GM23338 (cell line): ENCODE measurements around the gene EHD1.

Experiments used
- EZH2phosphoT487 ChIP-seq: fragments of 200-600 bp; sonication (generic); IDR thresholded peaks from one replicate; pipeline ENCODE4 v1.8.1; 2018; ENCODE audit warnings: antibody characterized with exemption; ENCODE audit not compliant: unreplicated experiment
- POLR2AphosphoS5 ChIP-seq: IDR thresholded peaks from 2 replicates; pipeline ENCODE4 v1.6.1; 2016; ENCODE audit warnings: antibody characterized with exemption, low read depth
- TF ChIP-seq, protein P1 (sequence below), 2 experiments: fragments of 200-600 bp in 1 of 2; sonication (generic) in 1 of 2; conservative IDR thresholded peaks; 2 replicates each; pipeline versions ENCODE4 v1.5.1 to v1.6.1; 2016 to 2017; ENCODE audit warnings: antibody characterized with exemption in 2 of 2, low read depth in 2 of 2, mild to moderate bottlenecking in 2 of 2, moderate library complexity in 1 of 2

DNA sequence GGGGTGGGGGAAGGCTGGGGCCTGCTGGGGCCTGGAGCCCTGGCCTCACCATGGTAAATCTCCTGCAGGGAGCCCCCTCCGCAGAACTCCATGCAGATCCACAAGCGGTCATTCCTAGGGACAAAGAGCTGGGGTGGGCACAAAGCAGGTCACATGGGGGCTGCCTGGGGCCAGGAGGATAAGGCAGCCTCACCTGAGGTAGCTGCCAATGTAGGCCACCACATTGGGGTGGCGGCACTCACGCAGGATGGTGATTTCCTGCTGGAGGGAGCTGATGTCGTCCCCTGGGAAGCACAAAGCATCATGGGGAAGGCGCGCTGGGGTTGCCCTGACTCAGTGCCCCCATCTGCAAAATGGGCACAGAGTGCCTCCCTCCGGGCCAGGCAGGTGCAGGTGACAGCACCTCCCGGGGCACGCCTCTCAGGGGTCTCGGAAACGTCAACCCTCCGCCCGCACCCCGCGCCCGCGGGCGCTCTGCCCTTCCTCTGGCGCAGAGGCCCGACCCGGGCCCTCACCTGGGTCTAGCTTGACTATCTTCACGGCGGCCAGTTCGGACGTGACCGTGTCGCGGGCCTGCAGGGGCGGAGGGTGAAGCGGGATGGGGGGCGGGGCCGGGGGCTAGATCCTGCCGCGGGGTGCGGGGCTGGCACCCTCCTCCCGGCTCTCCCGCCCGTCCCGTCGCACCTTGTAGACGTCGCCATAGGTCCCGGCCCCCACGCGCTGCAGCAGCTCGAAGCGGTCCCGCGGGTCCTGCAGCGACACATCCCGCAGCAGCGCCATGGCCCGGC, 75.9 kb downstream of the EHD1 start:
- TF ChIP-seq POLR2AphosphoS5: no peak
- TF ChIP-seq, protein P1, sequence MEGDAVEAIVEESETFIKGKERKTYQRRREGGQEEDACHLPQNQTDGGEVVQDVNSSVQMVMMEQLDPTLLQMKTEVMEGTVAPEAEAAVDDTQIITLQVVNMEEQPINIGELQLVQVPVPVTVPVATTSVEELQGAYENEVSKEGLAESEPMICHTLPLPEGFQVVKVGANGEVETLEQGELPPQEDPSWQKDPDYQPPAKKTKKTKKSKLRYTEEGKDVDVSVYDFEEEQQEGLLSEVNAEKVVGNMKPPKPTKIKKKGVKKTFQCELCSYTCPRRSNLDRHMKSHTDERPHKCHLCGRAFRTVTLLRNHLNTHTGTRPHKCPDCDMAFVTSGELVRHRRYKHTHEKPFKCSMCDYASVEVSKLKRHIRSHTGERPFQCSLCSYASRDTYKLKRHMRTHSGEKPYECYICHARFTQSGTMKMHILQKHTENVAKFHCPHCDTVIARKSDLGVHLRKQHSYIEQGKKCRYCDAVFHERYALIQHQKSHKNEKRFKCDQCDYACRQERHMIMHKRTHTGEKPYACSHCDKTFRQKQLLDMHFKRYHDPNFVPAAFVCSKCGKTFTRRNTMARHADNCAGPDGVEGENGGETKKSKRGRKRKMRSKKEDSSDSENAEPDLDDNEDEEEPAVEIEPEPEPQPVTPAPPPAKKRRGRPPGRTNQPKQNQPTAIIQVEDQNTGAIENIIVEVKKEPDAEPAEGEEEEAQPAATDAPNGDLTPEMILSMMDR (conservative IDR thresholded peaks at IDR 0.05; ENCODE audit: low read depth in 2 of 2): no peak
- no peak for TF ChIP-seq EZH2phosphoT487
